ENCODE measurements around the gene TTC34.

DNA sequence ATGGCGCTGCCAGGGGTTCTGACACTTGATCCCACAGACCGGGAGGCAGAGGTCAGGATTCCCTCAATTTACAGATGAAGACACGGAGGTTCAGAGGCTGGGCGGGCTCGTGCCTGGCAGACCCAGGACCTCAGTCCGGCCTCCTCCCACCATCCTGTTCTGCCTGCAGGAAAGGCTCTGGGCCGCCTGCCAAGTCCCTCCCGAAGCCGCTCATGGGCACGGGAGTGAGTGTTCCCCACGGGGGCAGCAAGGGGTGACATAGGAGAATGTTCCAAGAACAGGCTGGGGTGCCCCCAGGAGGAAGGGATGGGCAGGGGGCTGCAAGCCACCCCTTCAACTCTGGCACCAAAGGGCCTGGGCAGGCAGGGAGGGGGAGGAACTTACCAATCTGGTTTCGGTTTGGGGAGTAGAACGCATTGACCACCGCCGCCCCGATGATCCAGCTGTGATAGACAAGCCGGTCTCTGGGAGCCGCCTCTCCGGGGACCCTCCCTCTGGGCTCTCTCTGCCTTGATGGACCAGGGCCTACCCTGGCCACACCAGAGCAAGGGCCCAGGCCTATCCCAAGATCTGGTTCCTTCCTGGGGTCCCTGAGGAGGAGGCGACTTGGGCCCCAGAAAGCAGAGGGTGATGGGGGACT, 207.4 kb downstream of the TTC34 start:
- TF ChIP-seq CTCF (IDR thresholded peaks at IDR 0.05) (no peak), EZH2 (IDR thresholded peaks at IDR 0.05) (no peak), EZH2phosphoT487 (IDR thresholded peaks at IDR 0.05) (no peak)

All from neural progenitor cell (in vitro differentiated cells).